Keratinocyte (primary cell): ENCODE data around the gene COL6A2.

Experiments
- EZH2 ChIP-seq: IDR thresholded peaks from one replicate; pipeline ENCODE4 v1.6.1; 2012; ENCODE audit warnings: inconsistent platforms, mild to moderate bottlenecking, low read length, moderate library complexity
- TF ChIP-seq, protein P1 (sequence below), 3 experiments: IDR thresholded peaks in 1 of 3; conservative IDR thresholded peaks in 1 of 3; optimal IDR thresholded peaks in 1 of 3; 2 replicates in 2 of 3; 3 replicates in 1 of 3; pipeline versions ENCODE3 to v1.5.1; 2011; ENCODE audit warnings: low read length in 3 of 3, mild to moderate bottlenecking in 3 of 3, moderate library complexity in 2 of 3, control low read depth in 1 of 3, inconsistent platforms in 1 of 3; ENCODE audit not compliant: insufficient read depth in 2 of 3; ENCODE audit errors: extremely low read depth in 1 of 3

GRCh38 chr21:46156378-46156645 is 58.4 kb downstream of the COL6A2 start:
- TF ChIP-seq, protein P1, sequence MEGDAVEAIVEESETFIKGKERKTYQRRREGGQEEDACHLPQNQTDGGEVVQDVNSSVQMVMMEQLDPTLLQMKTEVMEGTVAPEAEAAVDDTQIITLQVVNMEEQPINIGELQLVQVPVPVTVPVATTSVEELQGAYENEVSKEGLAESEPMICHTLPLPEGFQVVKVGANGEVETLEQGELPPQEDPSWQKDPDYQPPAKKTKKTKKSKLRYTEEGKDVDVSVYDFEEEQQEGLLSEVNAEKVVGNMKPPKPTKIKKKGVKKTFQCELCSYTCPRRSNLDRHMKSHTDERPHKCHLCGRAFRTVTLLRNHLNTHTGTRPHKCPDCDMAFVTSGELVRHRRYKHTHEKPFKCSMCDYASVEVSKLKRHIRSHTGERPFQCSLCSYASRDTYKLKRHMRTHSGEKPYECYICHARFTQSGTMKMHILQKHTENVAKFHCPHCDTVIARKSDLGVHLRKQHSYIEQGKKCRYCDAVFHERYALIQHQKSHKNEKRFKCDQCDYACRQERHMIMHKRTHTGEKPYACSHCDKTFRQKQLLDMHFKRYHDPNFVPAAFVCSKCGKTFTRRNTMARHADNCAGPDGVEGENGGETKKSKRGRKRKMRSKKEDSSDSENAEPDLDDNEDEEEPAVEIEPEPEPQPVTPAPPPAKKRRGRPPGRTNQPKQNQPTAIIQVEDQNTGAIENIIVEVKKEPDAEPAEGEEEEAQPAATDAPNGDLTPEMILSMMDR (optimal IDR thresholded peaks at IDR 0.05 in 1 of 3, IDR thresholded peaks at IDR 0.05 in 1 of 3, conservative IDR thresholded peaks at IDR 0.05 in 1 of 3; ENCODE audit: extremely low read depth in 1 of 3, insufficient read depth in 2 of 3, low read length in 3 of 3), result no peak
- no peak for TF ChIP-seq EZH2
